ENCODE data around the gene CAMSAP1.

DNA sequence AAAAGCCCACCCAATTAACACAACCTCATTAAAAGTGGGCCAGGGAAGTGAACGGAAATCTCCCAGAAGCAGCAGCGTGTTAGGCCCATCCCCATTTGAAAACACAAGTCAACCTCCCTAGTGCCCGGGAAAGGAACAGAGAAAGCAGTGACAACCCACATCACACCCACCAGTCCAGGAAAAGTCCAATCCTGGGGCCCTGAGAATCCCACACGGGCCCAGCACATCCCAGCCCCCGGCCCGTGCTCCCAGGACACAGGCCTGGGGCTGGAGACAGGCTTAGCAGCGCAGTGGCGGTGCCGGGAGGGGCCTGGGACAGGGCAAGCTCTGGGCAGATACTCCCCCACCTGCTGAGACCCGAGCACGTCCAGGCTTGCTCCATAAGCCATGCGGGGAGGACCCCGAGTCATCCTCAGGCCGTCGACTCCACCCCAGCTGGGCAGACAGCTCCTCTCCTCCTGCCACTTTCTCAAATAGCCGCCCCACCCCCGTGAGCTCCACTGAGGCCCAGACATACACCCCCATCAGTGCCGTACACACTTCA lies 104.4 kb downstream of the CAMSAP1 start:
- TF ChIP-seq TAF1 (IDR thresholded peaks at IDR 0.05; ENCODE audit: borderline replicate concordance, low read depth, low read length), result no peak
- TF ChIP-seq POLR2A (IDR thresholded peaks at IDR 0.05; ENCODE audit: low read depth, low read length), result no peak
- no peak for TF ChIP-seq POLR2AphosphoS5 (IDR thresholded peaks at IDR 0.05; ENCODE audit: low read depth, low read length)
